ENCODE data around the gene SP3. TPM values are rescaled to one million over a fixed set of nuclear protein-coding genes. Genes with fewer than 3 reads are reported as not detected.

SP3 gene
- total RNA-seq (2014; rRNA removed; shearing (Covaris generic)) = 48.8 and 53.7 TPM in 2 replicates

GRCh38 chr2:173965372-173966025, at the start of gene SP3:
Gene SP3 (minus strand): TSS chr2:173965373. CDS start chr2:173965171, 202 bp downstream.
- DNase-seq (ENCODE audit: low spot score) = peak; percentile 95

GRCh38 chr2:174014699-174015070, 49.5 kb upstream of the SP3 start:
- DNase-seq (ENCODE audit: low spot score) = no peak

DNA sequence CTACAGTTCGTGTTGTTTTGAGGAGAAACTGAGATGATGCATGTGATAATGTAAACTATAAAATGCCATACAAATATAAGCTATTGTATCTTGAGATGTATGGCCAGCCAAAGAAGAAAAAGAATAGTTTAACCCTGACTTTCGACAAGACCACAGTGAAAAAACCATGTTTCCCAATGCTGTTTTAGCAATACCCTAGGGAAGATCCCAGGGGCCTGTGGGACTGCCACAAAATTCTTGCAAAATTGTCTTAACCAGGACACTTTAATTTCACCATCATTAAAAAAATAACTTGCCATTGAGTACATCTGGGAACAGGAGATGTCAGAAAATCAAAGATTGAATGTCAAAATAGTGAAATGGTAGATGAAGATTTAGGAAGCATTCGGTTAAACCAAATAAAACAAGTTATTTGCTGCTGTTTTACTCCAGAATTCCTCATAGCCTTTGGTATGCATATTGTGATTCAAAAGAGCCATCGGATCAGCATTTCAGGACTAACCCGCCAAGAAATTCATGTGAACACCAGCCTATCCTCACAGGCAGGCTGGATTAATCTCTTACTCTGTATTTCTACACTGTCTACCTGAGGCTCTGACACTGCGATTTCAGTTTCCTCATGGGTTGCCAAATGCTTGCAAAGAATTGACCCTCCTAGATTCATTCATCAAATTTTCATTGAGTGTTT, 49.0 kb upstream of the SP3 start:
- DNase-seq (ENCODE audit: low spot score) = no peak

DNA sequence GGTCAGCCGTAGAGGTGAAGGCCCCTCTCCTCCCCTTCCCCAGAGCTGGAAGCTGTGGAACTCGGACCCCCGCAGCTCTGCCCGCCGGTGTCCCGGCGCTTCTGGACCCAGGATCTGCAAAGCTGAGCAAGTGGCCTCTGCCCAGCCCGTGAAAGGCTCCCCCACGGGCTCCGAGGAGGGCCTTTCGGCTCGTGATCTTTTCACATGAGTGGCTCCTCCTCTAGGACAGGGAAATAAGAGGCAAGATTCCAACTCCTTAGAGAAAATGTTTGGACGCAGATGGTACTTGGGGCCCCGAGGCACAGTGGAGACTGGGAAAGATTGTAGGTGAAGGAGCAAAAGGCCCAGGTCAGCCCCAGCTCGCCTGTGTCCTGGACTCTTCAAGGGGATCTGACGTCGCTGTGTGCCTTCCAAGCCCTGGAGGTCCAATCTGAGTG, 48.2 kb upstream of the SP3 start:
- no peak for DNase-seq (ENCODE audit: low spot score)

DNA sequence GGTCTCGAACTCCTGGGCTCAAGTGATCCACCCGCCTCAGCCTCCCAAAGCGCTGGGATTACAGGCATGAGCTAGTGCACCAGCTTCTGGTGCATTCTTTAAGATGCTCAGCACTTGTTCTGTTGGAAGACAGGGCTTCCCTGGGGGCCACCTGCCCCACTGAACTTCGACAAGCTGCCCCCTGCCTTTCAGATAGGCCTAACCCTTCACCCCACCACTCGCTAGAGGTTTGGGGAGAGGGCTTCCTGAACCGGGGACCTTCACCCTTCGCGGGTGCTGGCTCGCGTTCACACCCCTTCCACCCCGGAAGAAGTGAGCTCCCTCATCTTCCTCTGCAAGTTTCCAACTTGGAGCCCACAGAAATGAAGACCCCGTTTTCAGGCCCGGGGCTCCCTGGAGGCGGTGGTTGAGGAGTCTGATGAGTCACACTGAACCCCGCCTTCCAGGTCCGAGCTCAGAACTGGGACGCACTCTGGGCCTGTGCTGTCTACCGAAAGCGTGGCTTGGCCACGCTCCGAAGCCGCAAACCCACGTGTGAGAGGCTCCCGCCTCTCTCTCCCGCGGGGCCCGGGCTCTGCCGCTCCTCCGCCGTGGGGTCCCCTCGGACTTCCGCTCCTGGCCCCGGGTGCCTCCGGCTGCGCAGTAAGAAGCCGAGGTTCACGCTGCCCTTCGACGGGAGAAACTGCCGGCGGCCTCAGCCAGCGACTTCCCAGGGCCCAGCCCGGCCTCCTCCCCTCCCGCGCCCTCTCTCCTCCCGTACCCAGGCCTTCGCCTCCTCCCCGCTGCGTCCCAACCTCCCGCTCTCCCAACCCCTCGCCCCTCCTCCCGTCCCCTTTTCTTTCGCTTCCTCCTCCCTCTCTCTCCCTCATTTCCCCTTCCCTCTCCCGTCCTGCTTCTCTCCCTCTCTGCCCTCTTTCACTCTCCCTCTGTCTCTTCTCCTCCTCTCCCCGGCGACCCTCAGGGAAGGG, 47.5 kb upstream of the SP3 start:
- no peak for DNase-seq (ENCODE audit: low spot score)

DNA sequence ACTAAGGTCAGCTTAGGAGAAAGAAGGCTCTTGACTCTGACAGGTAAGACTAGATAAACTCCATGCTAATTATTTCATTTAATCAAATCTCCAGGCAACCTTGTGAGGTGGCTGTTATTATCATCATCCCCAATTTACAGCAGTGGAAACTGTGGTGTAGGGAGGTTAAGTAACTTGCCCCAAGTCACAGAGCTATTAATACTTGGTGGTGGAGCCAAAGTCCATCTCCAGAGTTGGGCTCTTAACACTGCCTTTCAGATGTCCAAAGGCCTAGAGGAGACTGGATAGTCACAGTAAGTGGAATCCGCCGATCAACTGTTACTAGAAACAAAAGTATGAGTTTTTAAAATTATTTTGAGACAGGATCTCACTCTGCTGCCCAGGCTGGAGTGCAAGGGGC, 46.6 kb upstream of the SP3 start:
- no peak for DNase-seq (ENCODE audit: low spot score)

DNA sequence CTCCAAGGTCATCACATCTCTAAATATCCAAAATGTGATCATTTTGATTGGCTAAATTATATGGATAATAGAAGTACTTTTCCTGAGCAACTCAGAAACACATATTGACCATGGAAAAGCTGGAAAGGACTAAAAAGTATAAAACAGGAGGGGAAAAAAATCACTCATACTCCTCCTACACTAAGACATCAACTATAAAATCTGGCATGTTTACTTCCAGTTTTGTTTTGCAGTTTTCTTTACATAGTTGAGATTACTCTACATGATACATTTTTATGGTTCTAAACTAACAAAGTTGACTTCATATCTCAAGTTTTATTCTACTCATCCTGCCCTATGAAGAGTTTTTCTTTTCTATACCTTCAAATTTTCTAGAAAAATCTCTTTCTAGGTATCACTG, 46.0 kb upstream of the SP3 start:
- DNase-seq (ENCODE audit: low spot score) = no peak

DNA sequence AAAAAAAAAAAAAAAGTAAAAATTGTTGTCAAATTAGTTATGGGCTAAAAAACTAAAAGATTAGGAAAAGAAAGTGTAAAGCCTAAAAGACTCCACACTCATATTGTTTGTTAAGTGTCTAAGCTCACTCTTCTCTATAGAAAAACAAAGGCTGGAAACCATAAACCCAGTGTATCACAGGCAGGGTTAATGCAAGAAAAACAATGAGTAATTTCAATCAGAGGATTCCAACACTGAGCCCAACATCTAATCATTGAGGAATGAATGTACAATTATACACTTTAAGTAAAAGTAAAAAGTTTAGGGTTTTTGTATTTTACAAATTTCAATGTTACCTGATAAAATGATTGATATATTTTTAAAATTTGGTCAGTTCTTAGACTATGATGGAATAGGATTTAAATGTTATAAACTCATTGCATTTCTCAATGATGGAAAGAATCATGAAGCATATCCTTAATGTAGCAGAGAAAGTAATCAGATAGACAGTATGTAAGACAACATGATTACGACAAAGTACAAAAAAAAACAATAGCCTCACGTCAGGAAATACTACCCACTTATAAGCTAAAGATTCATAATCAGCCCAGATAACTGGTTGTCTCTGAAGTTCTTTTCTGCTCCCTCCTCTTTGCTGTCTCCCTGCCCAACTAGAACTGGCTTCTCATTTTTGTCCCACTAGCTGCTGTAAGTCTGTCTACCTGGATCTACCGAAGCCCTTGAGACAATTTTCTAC, 44.5 kb upstream of the SP3 start:
- DNase-seq (ENCODE audit: low spot score) = no peak

GRCh38 chr2:174008720-174009119, 43.5 kb upstream of the SP3 start:
- DNase-seq (ENCODE audit: low spot score) = no peak

GRCh38 chr2:174007010-174007409, 41.8 kb upstream of the SP3 start:
- no peak for DNase-seq (ENCODE audit: low spot score)

- no peak for DNase-seq (ENCODE audit: low spot score)
Measured at GRCh38 chr2:174005801-174006419, 40.7 kb upstream of the SP3 start.

GRCh38 chr2:174004905-174005605, 39.9 kb upstream of the SP3 start:
- no peak for DNase-seq (ENCODE audit: low spot score)

DNA sequence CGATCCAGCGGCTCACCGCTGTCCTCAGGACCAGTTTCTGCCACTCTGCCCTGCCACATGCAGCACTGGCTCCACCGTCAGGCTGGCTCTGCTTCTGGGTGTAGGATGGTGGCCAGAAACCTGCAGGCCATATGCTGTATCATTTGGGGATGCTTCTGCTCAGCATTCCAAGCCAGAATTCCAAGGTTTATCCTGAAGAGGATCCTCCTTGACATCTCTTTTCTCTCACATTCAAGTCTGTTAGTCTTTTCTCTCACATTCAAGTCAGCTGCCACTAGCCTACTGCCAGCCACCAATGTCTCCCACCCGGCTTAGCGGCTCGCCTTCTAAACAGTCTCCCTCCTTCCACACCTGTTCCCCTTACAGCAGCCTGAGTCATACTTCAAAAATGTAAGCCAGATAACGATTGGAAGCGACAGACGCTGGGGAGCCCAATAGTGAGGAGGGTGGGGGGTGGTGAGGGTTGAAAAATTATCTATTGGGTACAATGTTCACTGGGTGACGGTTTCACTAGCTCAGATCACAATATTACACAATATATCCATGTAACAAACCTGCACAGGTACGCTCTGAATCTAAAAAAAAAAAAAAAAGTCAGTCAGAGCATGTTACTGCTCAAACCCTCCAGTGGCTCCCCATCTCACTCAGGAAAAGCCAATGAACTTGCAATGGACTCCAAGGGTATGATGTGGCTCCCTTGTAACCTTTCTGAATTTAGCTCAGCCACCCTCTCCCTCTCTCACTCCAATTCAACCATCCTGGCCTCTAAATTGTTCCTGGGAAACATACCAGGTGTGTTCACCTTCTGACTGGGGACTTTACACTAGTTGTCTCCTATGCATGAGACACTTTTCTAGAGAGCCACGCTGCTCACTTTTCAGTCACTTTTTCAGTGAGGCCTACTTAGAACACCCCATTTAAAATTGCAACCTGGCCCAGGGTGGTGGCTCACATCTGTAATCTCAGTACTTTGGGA, 38.8 kb upstream of the SP3 start:
- DNase-seq (ENCODE audit: low spot score) = no peak

GRCh38 chr2:174002679-174003078, 37.5 kb upstream of the SP3 start:
- no peak for DNase-seq (ENCODE audit: low spot score)

GRCh38 chr2:174001107-174001506, 35.9 kb upstream of the SP3 start:
- DNase-seq (ENCODE audit: low spot score) = no peak

GRCh38 chr2:173999724-174000123, 34.6 kb upstream of the SP3 start:
- DNase-seq (ENCODE audit: low spot score) = no peak

DNA sequence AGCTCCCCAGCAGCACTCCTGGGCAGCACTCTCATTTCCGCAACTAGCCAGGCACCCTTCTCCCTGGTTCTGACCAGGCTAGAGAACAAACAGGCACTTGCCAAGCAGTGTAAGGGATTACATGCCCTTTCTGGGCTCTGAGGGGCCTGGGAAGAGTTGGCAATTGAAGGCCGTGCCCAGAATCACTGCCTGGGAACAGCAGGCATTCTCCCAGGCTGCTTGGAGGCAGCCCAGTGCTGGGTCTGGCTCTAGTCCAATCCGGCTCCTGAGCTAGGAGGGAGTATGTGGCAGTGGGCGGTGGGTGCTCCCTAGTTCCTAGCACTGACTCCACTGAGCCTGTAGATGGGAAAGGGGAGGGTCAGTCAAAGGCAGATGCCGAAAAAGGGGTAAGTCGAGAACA, 34.1 kb upstream of the SP3 start:
- DNase-seq (ENCODE audit: low spot score) = no peak

DNA sequence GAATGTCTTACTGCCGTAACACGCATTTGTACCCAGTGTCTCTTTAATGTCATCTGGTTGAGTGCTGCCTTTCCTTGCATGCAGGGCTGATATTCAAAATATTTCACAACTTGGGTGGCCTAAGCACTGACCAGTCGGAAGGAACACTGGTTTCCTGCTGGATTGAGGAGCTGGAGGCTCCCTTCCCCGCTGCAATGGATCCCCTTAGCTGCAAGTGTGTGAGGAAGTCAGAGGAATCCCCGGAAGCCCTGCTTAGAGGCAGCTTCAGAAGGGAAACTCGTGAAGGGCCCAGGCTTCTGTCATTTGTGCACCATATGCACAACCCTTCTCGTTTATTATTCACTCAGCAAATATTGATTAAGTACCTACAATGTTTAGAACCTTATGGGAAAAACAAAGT, 33.2 kb upstream of the SP3 start:
- no peak for DNase-seq (ENCODE audit: low spot score)

DNA sequence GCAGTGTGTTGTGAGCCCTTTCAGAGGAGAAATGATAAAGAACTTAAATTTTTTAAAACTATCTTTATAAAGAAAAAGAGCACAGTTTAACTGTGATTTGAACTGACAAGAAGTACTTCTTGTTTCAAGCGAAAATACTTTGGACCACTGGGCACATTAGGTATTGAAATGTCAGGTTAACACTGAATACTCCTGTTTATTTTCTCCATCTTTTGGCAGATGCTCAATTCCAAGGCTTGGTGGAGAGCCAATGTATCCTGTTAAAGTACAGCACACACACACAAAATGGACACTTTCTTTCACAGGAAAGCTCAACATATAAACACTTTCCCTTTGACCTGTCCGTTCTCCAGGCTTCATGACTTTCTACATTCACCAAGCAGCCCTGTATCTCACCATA, 32.6 kb upstream of the SP3 start:
- no peak for DNase-seq (ENCODE audit: low spot score)

Data from H4 (cell line).